Brain microvascular endothelial cell (primary cell): ENCODE measurements around the gene CNN2.

ENCODE experiments used
- DNase-seq: peaks from one replicate; pipeline ENCODE4 v3.0.0-alpha.2; 2020
- H3K27ac ChIP-seq: fragments of 250-450 bp; sonication (Bioruptor Pico); 2 replicates; pipeline ENCODE4 v1.5.1; 2020; ENCODE audit warnings: mild to moderate bottlenecking, moderate library complexity
- H3K27me3 ChIP-seq: fragments of 250-450 bp; sonication (Bioruptor Pico); replicated peaks from 2 replicates; pipeline ENCODE4 v1.5.1; 2020; ENCODE audit warnings: mild to moderate bottlenecking
- H3K36me3 ChIP-seq: fragments of 250-450 bp; sonication (Bioruptor Pico); replicated peaks from 2 replicates; pipeline ENCODE4 v1.5.1; 2020; ENCODE audit warnings: mild to moderate bottlenecking
- H3K4me3 ChIP-seq: 2 replicates; pipeline ENCODE4 v1.5.1; 2011; ENCODE audit warnings: low read depth, mild to moderate bottlenecking, control low read depth, low read length, moderate library complexity
- CTCF ChIP-seq: IDR thresholded peaks from 2 replicates; pipeline ENCODE4 v1.5.1; 2011; ENCODE audit warnings: low read depth, mild to moderate bottlenecking, moderate library complexity, low read length, control low read depth, inconsistent platforms; ENCODE audit errors: missing control alignments
- in situ Hi-C: cut with HindIII; loops from 2 replicates; pipeline ENCODE4 v1.10.0; 2017; ENCODE audit warnings: low sequenced_read_pairs, low pct_ligation_motif_present

Gene CNN2

GRCh38 chr19:1067341-1067957, 41.0 kb downstream of the CNN2 start:
- H3K27me3 ChIP-seq = peaks cover 7% of the 10 kb centered on the region
- no peak for DNase-seq
- H3K36me3 ChIP-seq = no peaks in the 10 kb centered on the region
- H3K27ac ChIP-seq = no peak overlapping the region
- in situ Hi-C loops = no loop called here
- no peak for TF ChIP-seq CTCF
- H3K4me3 ChIP-seq = no peak overlapping the region

GRCh38 chr19:1068009-1069001, 41.9 kb downstream of the CNN2 start:
- no peak overlapping the region for H3K27ac ChIP-seq
- TF ChIP-seq CTCF = no peak
- no peak for DNase-seq
- in situ Hi-C loops = no loop called here
- peaks cover 7% of the 10 kb centered on the region for H3K27me3 ChIP-seq
- no peaks in the 10 kb centered on the region for H3K36me3 ChIP-seq
- no peak overlapping the region for H3K4me3 ChIP-seq

GRCh38 chr19:1069009-1069779, 42.8 kb downstream of the CNN2 start:
- DNase-seq = no peak
- in situ Hi-C loops = no loop called here
- no peak for TF ChIP-seq CTCF
- H3K4me3 ChIP-seq = no peak overlapping the region
- H3K36me3 ChIP-seq = no peaks in the 10 kb centered on the region
- no peak overlapping the region for H3K27ac ChIP-seq
- peaks cover 7% of the 10 kb centered on the region for H3K27me3 ChIP-seq

- no peak for DNase-seq
- no peak overlapping the region for H3K27ac ChIP-seq
- in situ Hi-C loops = no loop called here
- H3K4me3 ChIP-seq = no peak overlapping the region
- peak; percentile 39 for TF ChIP-seq CTCF
- no peaks in the 10 kb centered on the region for H3K36me3 ChIP-seq
- peaks cover 7% of the 10 kb centered on the region for H3K27me3 ChIP-seq
Observed at GRCh38 chr19:1070576-1070930, 44.1 kb downstream of the CNN2 start.

GRCh38 chr19:1070931-1071791, 44.8 kb downstream of the CNN2 start:
- Histone ChIP-seq H3K36me3 (no peaks in the 10 kb centered on the region), H3K4me3 (no peak overlapping the region), H3K27me3 (peaks cover 7% of the 10 kb centered on the region), H3K27ac (no peak overlapping the region)
- no peak for TF ChIP-seq CTCF
- in situ Hi-C loops = no loop called here
- no peak for DNase-seq
